ENCODE results near the gene POLDIP3. TPM values are rescaled to one million over a fixed set of nuclear protein-coding genes. Genes with fewer than 3 reads are reported as not detected.

The POLDIP3 gene
- total and polyA plus RNA-seq, 2 donors (not counting 3 experiments of a cell fraction or from before 2014, with no cell fraction given), result 29.3 to 60.4 TPM

DNA sequence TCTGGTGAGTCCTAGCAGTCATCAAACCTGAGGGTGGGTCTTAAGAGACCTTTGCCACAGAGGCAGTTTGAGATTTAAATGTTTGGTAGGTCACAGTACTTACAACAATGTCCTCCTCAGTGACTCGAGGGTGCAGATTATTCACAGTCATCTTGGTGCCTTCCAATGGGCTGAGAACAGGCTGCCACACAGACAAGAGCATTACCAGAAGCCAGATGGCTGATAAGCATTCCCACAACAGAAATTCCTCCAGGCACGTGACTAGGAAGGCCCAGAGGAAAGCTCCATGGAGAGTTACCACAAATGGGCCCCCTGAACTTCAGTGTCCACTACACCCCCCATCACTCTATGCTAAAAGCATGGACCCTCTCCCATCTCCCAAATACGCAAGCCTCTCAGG lies 19.2 kb downstream of the POLDIP3 start:
- no peaks in the 10 kb centered on the region for H3K27me3 ChIP-seq (ENCODE audit: control insufficient read depth in 2 of 2, insufficient read depth in 2 of 2, low read length in 2 of 2)
- no peak overlapping the region for H3K4me3 ChIP-seq (replicated peaks in 1 of 3; ENCODE audit: insufficient read depth in 1 of 3, low read depth in 1 of 3, low read length in 3 of 3)
- H3K9me3 ChIP-seq (replicated peaks; ENCODE audit: control insufficient read depth, insufficient read depth, low read length), result no peaks in the 10 kb centered on the region
- H3K9ac ChIP-seq (replicated peaks; ENCODE audit: extremely low read depth, insufficient read depth, low read length), result no peak overlapping the region
- POLR2A ChIA-PET, result no interaction called here
- intact Hi-C loops (cut with micrococcal nuclease), result no loop called here
- TF ChIP-seq MYC (IDR thresholded peaks at IDR 0.05; ENCODE audit: low read depth, low read length), result no peak
- TF ChIP-seq JUN (IDR thresholded peaks at IDR 0.05; ENCODE audit: borderline replicate concordance, insufficient read depth, insufficient read length, low read depth), result no peak
- no peak overlapping the region for H3K27ac ChIP-seq (ENCODE audit: insufficient read depth, low read depth, low read length)
- H3K79me2 ChIP-seq (ENCODE audit: control insufficient read depth, insufficient read depth, low read length), result peaks cover 7% of the 10 kb centered on the region
- DNase-seq (ENCODE audit: low read depth, low spot score) (no peak), FAIRE-seq (no peak)
- no peaks in the 10 kb centered on the region for H4K20me1 ChIP-seq (replicated peaks; ENCODE audit: control insufficient read depth, extremely low read depth, insufficient read depth, low read length)
- H3K4me1 ChIP-seq (ENCODE audit: control insufficient read depth, extremely low read depth, insufficient read depth, low read length), result no peaks in the 10 kb centered on the region
- dilution Hi-C loops (cut with MboI; ENCODE audit: extremely low pct_ligation_motif_present, low sequenced_read_pairs), result no loop called here
- no TSS peak for BruUV-seq (replicated peaks)
- H3K4me2 ChIP-seq (ENCODE audit: insufficient read depth, low read length), result no peak overlapping the region
- CTCF ChIA-PET, result no interaction called here
- peaks cover 40 to 48% of the 10 kb centered on the region in 2 experiments for H3K36me3 ChIP-seq (ENCODE audit: control insufficient read depth in 2 of 2, extremely low read depth in 1 of 2, insufficient read depth in 2 of 2, low read length in 2 of 2)
- H3K9me1 ChIP-seq (replicated peaks; ENCODE audit: control insufficient read depth, extremely low read depth, insufficient read depth, low read length), result no peaks in the 10 kb centered on the region
- H2AFZ ChIP-seq (ENCODE audit: low read depth, low read length), result no peak overlapping the region

DNA sequence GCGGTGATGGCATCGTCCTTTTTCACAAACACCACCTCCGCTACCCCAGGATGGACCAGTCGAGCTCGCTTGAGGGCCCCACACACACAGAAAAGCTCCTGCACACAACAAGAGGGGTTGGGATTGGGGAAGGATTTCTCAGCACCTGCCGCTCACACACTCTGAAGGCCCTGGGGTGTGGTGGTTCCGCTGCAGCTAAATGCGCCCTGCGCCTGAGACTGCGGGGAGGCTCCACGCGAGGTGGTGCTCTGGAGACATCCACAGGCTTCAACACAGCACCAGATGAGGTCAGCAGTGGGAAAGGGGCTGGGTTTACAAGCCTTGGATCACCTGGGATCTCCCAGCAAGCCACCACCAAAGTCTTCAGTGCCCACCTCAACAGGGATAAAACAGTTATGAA lies 22.7 kb downstream of the POLDIP3 start:
- Histone ChIP-seq H3K36me3 (ENCODE audit: control insufficient read depth in 2 of 2, extremely low read depth in 1 of 2, insufficient read depth in 2 of 2, low read length in 2 of 2) (peaks cover 27 to 47% of the 10 kb centered on the region in 2 experiments), H3K9ac (replicated peaks; ENCODE audit: extremely low read depth, insufficient read depth, low read length) (no peak overlapping the region), H3K27ac (ENCODE audit: insufficient read depth, low read depth, low read length) (no peak overlapping the region), H3K4me3 (replicated peaks in 1 of 3; ENCODE audit: insufficient read depth in 1 of 3, low read depth in 1 of 3, low read length in 3 of 3) (no peak overlapping the region), H2AFZ (ENCODE audit: low read depth, low read length) (no peak overlapping the region), H3K9me3 (replicated peaks; ENCODE audit: control insufficient read depth, insufficient read depth, low read length) (no peaks in the 10 kb centered on the region), H3K27me3 (ENCODE audit: control insufficient read depth in 2 of 2, insufficient read depth in 2 of 2, low read length in 2 of 2) (no peaks in the 10 kb centered on the region), H3K79me2 (ENCODE audit: control insufficient read depth, insufficient read depth, low read length) (no peaks in the 10 kb centered on the region), H4K20me1 (replicated peaks; ENCODE audit: control insufficient read depth, extremely low read depth, insufficient read depth, low read length) (no peaks in the 10 kb centered on the region), H3K4me2 (ENCODE audit: insufficient read depth, low read length) (no peak overlapping the region), H3K9me1 (replicated peaks; ENCODE audit: control insufficient read depth, extremely low read depth, insufficient read depth, low read length) (no peaks in the 10 kb centered on the region), H3K4me1 (ENCODE audit: control insufficient read depth, extremely low read depth, insufficient read depth, low read length) (no peaks in the 10 kb centered on the region)
- intact Hi-C loops (cut with micrococcal nuclease) (no loop called here), dilution Hi-C loops (cut with MboI; ENCODE audit: extremely low pct_ligation_motif_present, low sequenced_read_pairs) (no loop called here)
- POLR2A ChIA-PET, result no interaction called here
- no peak for TF ChIP-seq EZH2 (IDR thresholded peaks at IDR 0.05; ENCODE audit: borderline replicate concordance, low read depth, low read length, severe bottlenecking)
- TF ChIP-seq MYC (IDR thresholded peaks at IDR 0.05; ENCODE audit: low read depth, low read length), result no peak
- no peak for TF ChIP-seq JUN (IDR thresholded peaks at IDR 0.05; ENCODE audit: borderline replicate concordance, insufficient read depth, insufficient read length, low read depth)
- TF ChIP-seq, protein P1, sequence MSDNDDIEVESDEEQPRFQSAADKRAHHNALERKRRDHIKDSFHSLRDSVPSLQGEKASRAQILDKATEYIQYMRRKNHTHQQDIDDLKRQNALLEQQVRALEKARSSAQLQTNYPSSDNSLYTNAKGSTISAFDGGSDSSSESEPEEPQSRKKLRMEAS (IDR thresholded peaks at IDR 0.05; ENCODE audit: insufficient read depth, insufficient read length), result no peak
- no peak for TF ChIP-seq POLR2AphosphoS5 (IDR thresholded peaks at IDR 0.05; ENCODE audit: insufficient read depth, low read depth, low read length)
- TF ChIP-seq FOS (IDR thresholded peaks at IDR 0.05; ENCODE audit: borderline replicate concordance, insufficient read depth, low read length), result no peak
- TF ChIP-seq, protein P2, sequence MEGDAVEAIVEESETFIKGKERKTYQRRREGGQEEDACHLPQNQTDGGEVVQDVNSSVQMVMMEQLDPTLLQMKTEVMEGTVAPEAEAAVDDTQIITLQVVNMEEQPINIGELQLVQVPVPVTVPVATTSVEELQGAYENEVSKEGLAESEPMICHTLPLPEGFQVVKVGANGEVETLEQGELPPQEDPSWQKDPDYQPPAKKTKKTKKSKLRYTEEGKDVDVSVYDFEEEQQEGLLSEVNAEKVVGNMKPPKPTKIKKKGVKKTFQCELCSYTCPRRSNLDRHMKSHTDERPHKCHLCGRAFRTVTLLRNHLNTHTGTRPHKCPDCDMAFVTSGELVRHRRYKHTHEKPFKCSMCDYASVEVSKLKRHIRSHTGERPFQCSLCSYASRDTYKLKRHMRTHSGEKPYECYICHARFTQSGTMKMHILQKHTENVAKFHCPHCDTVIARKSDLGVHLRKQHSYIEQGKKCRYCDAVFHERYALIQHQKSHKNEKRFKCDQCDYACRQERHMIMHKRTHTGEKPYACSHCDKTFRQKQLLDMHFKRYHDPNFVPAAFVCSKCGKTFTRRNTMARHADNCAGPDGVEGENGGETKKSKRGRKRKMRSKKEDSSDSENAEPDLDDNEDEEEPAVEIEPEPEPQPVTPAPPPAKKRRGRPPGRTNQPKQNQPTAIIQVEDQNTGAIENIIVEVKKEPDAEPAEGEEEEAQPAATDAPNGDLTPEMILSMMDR (IDR thresholded peaks at IDR 0.05; ENCODE audit: extremely low read depth in 1 of 2, insufficient read depth in 1 of 2, low read depth in 1 of 2, low read length in 2 of 2), result no peak
- TF ChIP-seq POLR2A (IDR thresholded peaks at IDR 0.05; ENCODE audit: low read depth, low read length), result no peak
- TF ChIP-seq GATA2 (IDR thresholded peaks at IDR 0.05; ENCODE audit: insufficient read depth, insufficient read length, low read depth, low read length), result no peak
- no TSS peak for BruUV-seq (replicated peaks)
- no peak for DNase-seq (ENCODE audit: low read depth, low spot score)
- CTCF ChIA-PET, result interaction anchor here (1.9 kb wide), 1 partner anchor 10 kb away, joined by 4 read pairs; no protein-coding TSS in a partner anchor
- FAIRE-seq, result no peak
